ENCODE measurements around the gene TOPBP1. TPM values are rescaled to one million over a fixed set of nuclear protein-coding genes. Genes with fewer than 3 reads are reported as not detected.

Gene TOPBP1
- total RNA-seq, 1 donor from 2014 or later, result 40.3 TPM

DNA sequence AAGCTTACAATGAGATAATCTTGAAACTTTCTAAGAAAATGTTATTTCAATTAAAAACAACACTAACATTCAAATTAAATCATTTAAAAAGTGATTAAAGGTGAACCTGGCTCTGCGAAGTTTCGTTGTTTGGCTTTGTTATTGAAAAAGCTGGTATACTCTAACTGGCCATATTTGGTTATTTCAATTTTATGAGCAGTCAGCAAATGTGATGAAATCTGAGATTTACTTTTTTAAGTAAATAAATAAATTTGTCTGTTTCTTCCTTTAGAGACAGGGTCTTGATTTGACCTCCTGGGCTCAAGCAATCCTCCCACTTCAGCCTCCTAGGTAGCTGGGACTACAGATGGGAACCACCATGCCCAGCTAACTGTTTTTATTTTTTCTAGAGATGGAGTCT, 50.2 kb downstream of the TOPBP1 start:
- TF ChIP-seq, protein P1, sequence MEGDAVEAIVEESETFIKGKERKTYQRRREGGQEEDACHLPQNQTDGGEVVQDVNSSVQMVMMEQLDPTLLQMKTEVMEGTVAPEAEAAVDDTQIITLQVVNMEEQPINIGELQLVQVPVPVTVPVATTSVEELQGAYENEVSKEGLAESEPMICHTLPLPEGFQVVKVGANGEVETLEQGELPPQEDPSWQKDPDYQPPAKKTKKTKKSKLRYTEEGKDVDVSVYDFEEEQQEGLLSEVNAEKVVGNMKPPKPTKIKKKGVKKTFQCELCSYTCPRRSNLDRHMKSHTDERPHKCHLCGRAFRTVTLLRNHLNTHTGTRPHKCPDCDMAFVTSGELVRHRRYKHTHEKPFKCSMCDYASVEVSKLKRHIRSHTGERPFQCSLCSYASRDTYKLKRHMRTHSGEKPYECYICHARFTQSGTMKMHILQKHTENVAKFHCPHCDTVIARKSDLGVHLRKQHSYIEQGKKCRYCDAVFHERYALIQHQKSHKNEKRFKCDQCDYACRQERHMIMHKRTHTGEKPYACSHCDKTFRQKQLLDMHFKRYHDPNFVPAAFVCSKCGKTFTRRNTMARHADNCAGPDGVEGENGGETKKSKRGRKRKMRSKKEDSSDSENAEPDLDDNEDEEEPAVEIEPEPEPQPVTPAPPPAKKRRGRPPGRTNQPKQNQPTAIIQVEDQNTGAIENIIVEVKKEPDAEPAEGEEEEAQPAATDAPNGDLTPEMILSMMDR (IDR thresholded peaks at IDR 0.05; ENCODE audit: unreplicated experiment), result no peak
- DNase-seq (ENCODE audit: low spot score in 2 of 2, unreplicated experiment in 2 of 2), result no peak
- peaks cover 43% of the 10 kb centered on the region for H3K36me3 Mint-ChIP-seq

DNA sequence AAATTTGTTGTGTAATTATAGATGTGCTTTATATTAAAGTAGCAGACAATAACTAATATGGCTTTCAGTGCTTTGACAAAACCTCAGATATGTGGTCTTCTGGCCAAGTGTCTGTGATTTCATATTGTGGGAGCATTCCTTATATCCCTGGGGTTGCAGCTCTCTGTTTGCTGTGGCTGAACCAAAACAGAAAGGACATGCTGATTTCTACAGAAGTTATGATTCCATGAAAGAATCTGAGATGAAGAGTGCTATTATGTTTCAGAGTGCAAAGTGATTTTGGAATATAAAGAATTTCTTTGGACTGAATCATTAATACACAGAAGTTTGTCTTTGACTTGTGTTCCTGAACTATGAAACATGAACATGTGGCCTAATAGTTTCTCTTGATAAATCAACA, 51.7 kb downstream of the TOPBP1 start:
- no peaks in the 10 kb centered on the region for H3K27me3 Mint-ChIP-seq (ENCODE audit: low read depth)

More for the DNA sequence above, 50.2 kb downstream of the TOPBP1 start:
- no peaks in the 10 kb centered on the region for H3K27me3 Mint-ChIP-seq (ENCODE audit: low read depth)
- H3K9me3 Mint-ChIP-seq, result peaks cover 4% of the 10 kb centered on the region
- H3K4me3 Mint-ChIP-seq, result no peak overlapping the region
- H3K4me1 Mint-ChIP-seq, result no peaks in the 10 kb centered on the region
- H3K27ac Mint-ChIP-seq, result no peak overlapping the region

DNA sequence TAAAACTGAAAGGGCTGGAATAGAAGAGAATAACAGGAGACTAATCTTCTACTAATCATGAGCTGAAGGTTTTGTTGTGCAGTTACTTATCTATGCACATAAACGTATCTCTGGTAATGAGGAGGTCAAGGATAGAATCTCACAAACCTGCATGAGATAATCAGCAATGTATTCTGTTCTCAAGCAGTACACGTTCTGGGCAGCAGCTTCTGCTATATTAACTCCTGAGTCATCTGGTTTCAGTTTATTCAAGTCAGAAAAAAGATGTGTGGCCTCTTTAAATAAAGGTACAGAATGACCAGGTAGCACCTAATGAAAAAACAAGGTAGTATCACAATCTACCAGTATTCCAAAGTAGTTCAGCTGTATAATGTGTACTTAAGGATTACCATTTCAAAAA, 53.4 kb downstream of the TOPBP1 start:
- no peak overlapping the region for H3K4me3 Mint-ChIP-seq
- H3K27me3 Mint-ChIP-seq (ENCODE audit: low read depth), result no peaks in the 10 kb centered on the region
- TF ChIP-seq, protein P1 (IDR thresholded peaks at IDR 0.05; ENCODE audit: unreplicated experiment), result no peak
- H3K9me3 Mint-ChIP-seq, result peaks cover 4% of the 10 kb centered on the region
- DNase-seq (ENCODE audit: low spot score in 2 of 2, unreplicated experiment in 2 of 2), result no peak
- H3K27ac Mint-ChIP-seq, result no peak overlapping the region
- H3K4me1 Mint-ChIP-seq, result no peaks in the 10 kb centered on the region
- peaks cover 49% of the 10 kb centered on the region for H3K36me3 Mint-ChIP-seq

More for the DNA sequence above, 51.7 kb downstream of the TOPBP1 start:
- Mint-ChIP-seq H3K27ac (no peak overlapping the region), H3K9me3 (peaks cover 4% of the 10 kb centered on the region), H3K4me3 (no peak overlapping the region), H3K4me1 (no peaks in the 10 kb centered on the region), H3K36me3 (peaks cover 45% of the 10 kb centered on the region)
- TF ChIP-seq, protein P1 (IDR thresholded peaks at IDR 0.05; ENCODE audit: unreplicated experiment), result no peak
- no peak for DNase-seq (ENCODE audit: low spot score in 2 of 2, unreplicated experiment in 2 of 2)

DNA sequence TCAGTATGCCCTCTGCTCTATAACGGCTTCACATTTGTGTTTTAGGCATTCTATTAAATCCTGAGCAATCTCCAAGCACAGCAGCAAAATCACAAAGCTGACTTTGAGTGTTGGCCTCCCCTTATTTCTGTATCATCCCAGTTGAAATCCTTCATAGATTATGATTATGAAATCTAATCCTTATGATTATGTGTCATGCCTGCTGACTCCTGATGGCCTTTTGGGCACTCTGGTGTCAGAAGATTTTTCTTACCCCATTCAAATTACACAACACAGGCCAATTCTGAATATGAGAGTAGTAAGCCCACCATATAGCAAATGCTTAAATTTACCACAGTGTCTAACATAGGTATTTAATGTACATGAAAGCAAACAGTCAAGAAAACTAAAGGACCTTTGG, 53.9 kb downstream of the TOPBP1 start:
- H3K36me3 Mint-ChIP-seq, result peaks cover 52% of the 10 kb centered on the region
- peaks cover 4% of the 10 kb centered on the region for H3K9me3 Mint-ChIP-seq
- no peak overlapping the region for H3K27ac Mint-ChIP-seq
- TF ChIP-seq, protein P1 (IDR thresholded peaks at IDR 0.05; ENCODE audit: unreplicated experiment), result no peak
- DNase-seq (ENCODE audit: low spot score in 2 of 2, unreplicated experiment in 2 of 2), result no peak
- H3K4me1 Mint-ChIP-seq, result no peaks in the 10 kb centered on the region
- no peaks in the 10 kb centered on the region for H3K27me3 Mint-ChIP-seq (ENCODE audit: low read depth)
- no peak overlapping the region for H3K4me3 Mint-ChIP-seq

DNA sequence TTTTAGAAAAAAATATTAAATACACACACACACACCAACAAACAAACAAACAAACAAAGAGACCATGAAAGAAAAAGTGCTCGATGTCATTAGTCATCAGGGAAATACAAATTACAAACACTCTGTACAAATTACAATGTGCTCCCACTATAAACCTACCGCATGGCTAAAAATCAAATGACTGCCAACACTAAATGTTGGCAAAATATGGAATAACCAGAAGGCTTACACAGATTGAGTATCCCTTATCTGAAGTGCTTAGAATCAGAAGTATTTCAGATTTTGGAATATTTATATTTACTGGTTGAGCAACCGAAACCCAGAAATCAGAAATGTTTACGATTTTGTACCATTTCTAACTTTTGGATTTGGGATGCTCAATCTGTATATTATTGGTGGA, 54.8 kb downstream of the TOPBP1 start:
- DNase-seq (ENCODE audit: low spot score in 2 of 2, unreplicated experiment in 2 of 2), result no peak
- Mint-ChIP-seq H3K27ac (no peak overlapping the region), H3K36me3 (peaks cover 57% of the 10 kb centered on the region), H3K4me3 (no peak overlapping the region), H3K4me1 (no peaks in the 10 kb centered on the region), H3K27me3 (ENCODE audit: low read depth) (no peaks in the 10 kb centered on the region), H3K9me3 (peaks cover 4% of the 10 kb centered on the region)
- TF ChIP-seq, protein P1 (IDR thresholded peaks at IDR 0.05; ENCODE audit: unreplicated experiment), result no peak

DNA sequence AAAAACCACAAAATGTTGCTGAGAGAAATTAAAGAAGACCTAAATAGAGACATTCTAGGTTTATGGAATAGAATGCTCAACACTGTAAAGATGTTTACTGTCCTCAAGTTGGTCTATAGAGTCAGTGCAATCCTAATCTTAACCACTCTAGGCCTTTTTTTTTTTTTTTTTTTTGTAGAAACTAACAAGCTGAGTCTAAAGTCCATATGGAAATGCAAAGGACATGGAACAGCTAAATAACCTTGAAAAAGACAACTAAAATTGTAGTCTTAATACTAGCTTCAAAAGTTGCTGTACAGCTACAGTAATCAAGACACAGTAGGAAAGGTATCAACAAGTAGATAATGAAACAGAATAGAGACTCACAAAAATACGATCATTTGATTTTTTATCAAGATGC, 55.4 kb downstream of the TOPBP1 start:
- TF ChIP-seq, protein P1 (IDR thresholded peaks at IDR 0.05; ENCODE audit: unreplicated experiment), result no peak
- H3K9me3 Mint-ChIP-seq, result peaks cover 4% of the 10 kb centered on the region
- H3K27me3 Mint-ChIP-seq (ENCODE audit: low read depth), result no peaks in the 10 kb centered on the region
- no peak for DNase-seq (ENCODE audit: low spot score in 2 of 2, unreplicated experiment in 2 of 2)
- H3K27ac Mint-ChIP-seq, result no peak overlapping the region
- H3K4me3 Mint-ChIP-seq, result no peak overlapping the region
- H3K36me3 Mint-ChIP-seq, result peaks cover 60% of the 10 kb centered on the region
- H3K4me1 Mint-ChIP-seq, result no peaks in the 10 kb centered on the region
